Effector CD4-positive, alpha-beta T cell (primary cell): Measurements from ENCODE around the gene SLC5A3.

Experiments used
- DNase-seq: peaks from one replicate; pipeline ENCODE4 v3.0.0-alpha.2; 2020
- total RNA-seq: gene quantifications from one replicate; lab custom pipeline; 2026; lab: John Stamatoyannopoulos, UW

The SLC5A3 gene
- 147 reads per million, percentile 89 among the genes with 10 or more reads in this experiment for total RNA-seq

- peak; percentile 58 for DNase-seq
These were observed at the start of gene SLC5A3, which contains the start of gene MRPS6 for GRCh38 chr21:34073032-34073748. TSS of gene SLC5A3 (plus strand) at chr21:34073578. CDS start at chr21:34095199, 21,621 bp downstream. TSS of gene MRPS6 (plus strand) at chr21:34073578. CDS start at chr21:34073701, 123 bp downstream.

GRCh38 chr21:34023691-34024373, 49.5 kb upstream of the SLC5A3 start:
- DNase-seq: no peak

- DNase-seq: no peak
These were observed 49.0 kb upstream of the SLC5A3 start for GRCh38 chr21:34024374-34024693.

GRCh38 chr21:34027721-34028461, 45.5 kb upstream of the SLC5A3 start:
- DNase-seq: no peak

GRCh38 chr21:34029743-34030528, 43.4 kb upstream of the SLC5A3 start:
- peak; percentile 4 for DNase-seq

GRCh38 chr21:34031835-34032370, 41.5 kb upstream of the SLC5A3 start:
- DNase-seq: no peak

- DNase-seq: no peak
These were observed 38.9 kb upstream of the SLC5A3 start for GRCh38 chr21:34034369-34035014.

- DNase-seq: no peak
These were observed 37.6 kb upstream of the SLC5A3 start for GRCh38 chr21:34035619-34036354.

- DNase-seq: no peak
These were observed 36.2 kb upstream of the SLC5A3 start for GRCh38 chr21:34037009-34037795.

- DNase-seq: no peak
These were observed 33.5 kb upstream of the SLC5A3 start for GRCh38 chr21:34039678-34040382.

- DNase-seq: no peak
These were observed 30.6 kb upstream of the SLC5A3 start for GRCh38 chr21:34042735-34043134.

GRCh38 chr21:34043333-34043732, 30.0 kb upstream of the SLC5A3 start:
- no peak for DNase-seq

GRCh38 chr21:34046917-34047316, 26.5 kb upstream of the SLC5A3 start:
- no peak for DNase-seq

- no peak for DNase-seq
These were observed 25.5 kb upstream of the SLC5A3 start for GRCh38 chr21:34047835-34048234.

GRCh38 chr21:34052171-34052570, 21.2 kb upstream of the SLC5A3 start:
- DNase-seq: no peak

GRCh38 chr21:34054259-34054658, 19.1 kb upstream of the SLC5A3 start:
- no peak for DNase-seq

GRCh38 chr21:34055615-34056014, 17.8 kb upstream of the SLC5A3 start:
- DNase-seq: no peak

GRCh38 chr21:34061983-34062382, 11.4 kb upstream of the SLC5A3 start:
- DNase-seq: no peak

- no peak for DNase-seq
These were observed 8.4 kb upstream of the SLC5A3 start for GRCh38 chr21:34065027-34065426.

GRCh38 chr21:34071683-34072082, 1.7 kb upstream of the SLC5A3 start:
- DNase-seq: no peak
